ENCODE data around the gene NFATC1. TPM values are rescaled to one million over a fixed set of nuclear protein-coding genes. Genes with fewer than 3 reads are reported as not detected.

NFATC1 gene
- total RNA-seq, 2 experiments from 2014 or later, result 26.5 to 28.1 TPM

DNA sequence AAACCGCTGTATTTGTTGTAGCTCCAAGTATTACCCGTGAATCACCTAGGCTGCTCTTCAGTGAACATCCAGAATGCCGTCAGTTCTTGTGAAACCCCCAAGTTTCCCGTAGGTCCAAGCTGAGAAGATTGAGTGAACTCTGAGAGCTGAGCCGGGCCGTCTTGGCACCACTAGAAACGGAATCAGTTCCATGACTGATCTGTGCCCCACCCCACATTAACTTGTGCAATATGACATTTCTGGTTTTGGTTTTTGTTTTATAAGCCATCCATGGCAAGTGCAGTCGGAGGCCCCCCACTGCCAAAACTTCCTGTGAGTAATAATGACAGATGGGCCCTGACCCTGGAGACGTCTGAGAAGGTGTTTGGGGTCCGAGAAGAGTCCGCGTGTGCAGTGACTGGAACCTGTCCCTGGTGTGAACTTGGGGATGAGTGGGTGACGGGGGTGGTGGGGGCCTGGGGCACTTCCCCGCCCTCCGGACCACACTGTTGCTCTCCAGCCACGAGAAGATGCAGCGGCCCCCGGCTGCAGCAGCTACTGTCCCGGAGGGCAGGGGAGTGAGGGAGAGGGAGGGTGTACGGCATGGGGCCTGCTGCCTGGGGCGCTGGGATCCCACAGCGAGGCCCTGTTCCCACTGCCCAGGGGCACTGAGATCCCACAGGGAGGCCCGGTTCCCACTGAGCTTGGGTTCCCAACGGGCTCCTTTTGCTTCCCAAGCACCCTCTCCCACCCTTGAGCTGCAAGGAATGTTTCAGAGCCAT is 26.5 kb downstream of the NFATC1 start:
- H3K9me3 Mint-ChIP-seq (ENCODE audit: insufficient read depth), result no peaks in the 10 kb centered on the region
- CTCF ChIA-PET, result interaction anchor here (1.4 kb wide), 1 partner anchor 106 kb away, joined by 4 read pairs; no protein-coding TSS in a partner anchor
- no peak overlapping the region for H3K27ac Mint-ChIP-seq
- ATAC-seq, result no peak
- peaks cover 7% of the 10 kb centered on the region for H3K4me1 Mint-ChIP-seq (ENCODE audit: low read depth)
- no peaks in the 10 kb centered on the region for H3K27me3 Mint-ChIP-seq (ENCODE audit: low read depth)
- H3K36me3 Mint-ChIP-seq (ENCODE audit: low read depth), result peaks cover 10% of the 10 kb centered on the region
- POLR2A ChIA-PET, result no interaction called here
- no peak for DNase-seq
- H3K4me3 Mint-ChIP-seq, result no peak overlapping the region

GRCh38 chr18:79422783-79423165 is 27.0 kb downstream of the NFATC1 start:
- Mint-ChIP-seq H3K27ac (no peak overlapping the region), H3K9me3 (ENCODE audit: insufficient read depth) (no peaks in the 10 kb centered on the region), H3K4me1 (ENCODE audit: low read depth) (peaks cover 7% of the 10 kb centered on the region), H3K27me3 (ENCODE audit: low read depth) (no peaks in the 10 kb centered on the region), H3K4me3 (no peak overlapping the region), H3K36me3 (ENCODE audit: low read depth) (peaks cover 10% of the 10 kb centered on the region)
- DNase-seq (no peak), ATAC-seq (no peak)
- ChIA-PET POLR2A (no interaction called here), CTCF (interaction anchor here (1.4 kb wide), 1 partner anchor 105 kb away, joined by 4 read pairs; no protein-coding TSS in a partner anchor)

DNA sequence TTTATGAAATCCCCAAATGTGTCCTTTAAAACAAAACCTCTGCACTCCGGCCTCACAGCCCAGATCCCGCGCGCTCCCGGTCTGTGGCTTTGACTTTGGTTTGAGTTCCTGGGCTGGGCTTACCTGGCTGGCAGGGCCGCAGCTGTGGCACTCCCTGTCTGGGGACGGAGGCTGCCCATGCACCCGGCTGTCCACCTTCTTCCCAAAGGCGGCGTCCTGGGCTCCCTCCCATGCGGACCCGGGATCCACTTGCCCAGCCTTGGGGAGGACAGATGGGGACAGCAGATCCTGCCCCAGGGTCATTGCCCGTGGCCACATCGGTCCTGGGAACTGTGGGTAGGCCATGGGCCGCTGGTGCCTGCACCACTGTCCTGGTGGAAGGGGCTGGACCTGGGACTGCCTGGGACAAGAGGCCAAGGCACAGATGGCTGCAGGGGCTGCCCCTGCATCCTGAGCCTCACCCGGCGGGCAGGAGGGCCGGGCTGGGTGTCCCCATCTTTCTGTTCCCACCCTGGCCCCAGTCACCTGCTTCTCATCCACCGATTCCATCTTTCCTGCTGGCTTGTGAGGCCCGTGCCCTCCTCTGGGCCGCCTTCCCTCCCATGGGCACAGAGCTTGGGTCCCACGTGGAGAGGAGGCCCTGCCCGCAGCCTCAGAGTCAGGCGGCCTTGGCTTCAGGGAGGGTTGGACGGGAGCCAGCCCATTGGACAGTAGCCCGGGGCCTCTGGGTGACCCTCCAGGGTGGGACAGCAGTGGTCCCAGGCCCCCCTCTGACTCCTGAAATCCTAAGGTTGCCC is 27.7 kb downstream of the NFATC1 start:
- no peak overlapping the region for H3K27ac Mint-ChIP-seq
- peaks cover 7% of the 10 kb centered on the region for H3K4me1 Mint-ChIP-seq (ENCODE audit: low read depth)
- H3K27me3 Mint-ChIP-seq (ENCODE audit: low read depth), result no peaks in the 10 kb centered on the region
- peaks cover 10% of the 10 kb centered on the region for H3K36me3 Mint-ChIP-seq (ENCODE audit: low read depth)
- DNase-seq (no peak), ATAC-seq (no peak)
- H3K9me3 Mint-ChIP-seq (ENCODE audit: insufficient read depth), result no peaks in the 10 kb centered on the region
- ChIA-PET CTCF (no interaction called here), POLR2A (no interaction called here)
- no peak overlapping the region for H3K4me3 Mint-ChIP-seq

DNA sequence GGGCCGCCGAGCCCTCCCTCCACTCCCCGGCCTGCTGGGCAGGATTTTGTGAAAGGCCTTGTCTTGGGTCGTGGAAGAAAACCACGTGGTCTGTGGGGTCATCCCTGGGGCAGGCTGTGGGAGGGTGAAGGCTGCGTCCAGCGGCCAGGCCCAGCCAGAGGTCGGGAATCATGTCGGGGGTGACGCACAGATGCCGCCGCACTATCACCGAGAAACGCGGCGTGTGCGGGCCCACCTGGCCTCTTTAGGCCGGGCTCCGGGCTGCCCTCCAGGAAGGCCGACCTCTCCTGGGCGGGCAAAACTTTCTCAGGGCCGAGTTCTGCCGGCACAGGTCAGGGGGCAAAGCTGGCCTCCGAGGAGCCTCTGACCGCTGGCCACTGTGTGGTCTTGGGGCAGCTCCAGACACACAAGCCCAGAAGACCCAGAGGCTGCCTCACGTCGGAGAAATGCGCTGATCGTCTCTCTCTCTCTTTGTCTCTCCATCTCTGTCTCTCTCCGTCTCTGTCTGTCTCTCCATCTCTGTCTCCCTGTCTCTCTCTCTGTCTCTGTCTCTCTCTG is 28.4 kb downstream of the NFATC1 start:
- ChIA-PET POLR2A (no interaction called here), CTCF (no interaction called here)
- no peaks in the 10 kb centered on the region for H3K27me3 Mint-ChIP-seq (ENCODE audit: low read depth)
- no peak overlapping the region for H3K4me3 Mint-ChIP-seq
- ATAC-seq (no peak), DNase-seq (no peak)
- peak overlapping the region; percentile 48 for H3K27ac Mint-ChIP-seq
- H3K36me3 Mint-ChIP-seq (ENCODE audit: low read depth), result peaks cover 10% of the 10 kb centered on the region
- H3K4me1 Mint-ChIP-seq (ENCODE audit: low read depth), result peaks cover 7% of the 10 kb centered on the region
- H3K9me3 Mint-ChIP-seq (ENCODE audit: insufficient read depth), result no peaks in the 10 kb centered on the region

DNA sequence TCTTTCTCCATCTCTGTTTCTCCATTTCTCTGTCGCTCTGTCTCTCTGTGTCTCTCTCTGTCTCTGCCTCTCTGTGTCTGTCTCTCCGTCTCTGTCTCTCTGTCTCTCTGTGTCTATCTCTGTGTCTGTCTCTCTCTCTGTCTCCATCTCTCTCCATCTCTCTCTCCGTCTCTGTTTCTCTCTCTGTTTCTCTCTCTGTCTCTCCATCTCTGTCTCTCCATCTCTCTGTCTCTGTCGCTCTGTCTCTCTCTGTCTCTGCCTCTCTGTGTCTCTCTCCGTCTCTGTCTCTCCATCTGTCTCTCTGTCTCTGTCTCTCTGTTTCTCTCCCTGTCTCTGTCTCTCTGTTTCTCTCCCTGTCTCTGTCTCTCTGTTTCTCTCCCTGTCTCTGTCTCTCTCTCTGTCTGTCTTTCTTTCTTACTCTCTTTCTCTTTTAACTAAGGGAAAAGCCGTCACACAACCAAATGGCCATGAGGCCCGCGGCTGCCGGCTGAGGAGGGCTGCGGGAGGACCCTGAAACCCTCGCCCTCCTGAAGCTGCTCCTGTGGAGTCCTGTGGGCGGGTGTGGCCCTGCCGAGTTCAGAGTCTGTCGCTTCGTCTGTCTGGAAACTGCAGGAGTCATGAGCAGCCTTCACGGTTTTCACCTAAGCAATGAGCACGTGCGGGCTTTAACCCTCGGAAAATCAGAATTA is 29.3 kb downstream of the NFATC1 start:
- peaks cover 7% of the 10 kb centered on the region for H3K4me1 Mint-ChIP-seq (ENCODE audit: low read depth)
- H3K9me3 Mint-ChIP-seq (ENCODE audit: insufficient read depth), result no peaks in the 10 kb centered on the region
- ATAC-seq (no peak), DNase-seq (no peak)
- ChIA-PET POLR2A (interaction anchor here (1.1 kb wide), 1 partner anchor 19 kb away, joined by 4 read pairs; no protein-coding TSS in a partner anchor), CTCF (no interaction called here)
- peaks cover 5% of the 10 kb centered on the region for H3K36me3 Mint-ChIP-seq (ENCODE audit: low read depth)
- peak overlapping the region; percentile 22 for H3K27ac Mint-ChIP-seq
- H3K4me3 Mint-ChIP-seq, result no peak overlapping the region
- no peaks in the 10 kb centered on the region for H3K27me3 Mint-ChIP-seq (ENCODE audit: low read depth)

- Mint-ChIP-seq H3K36me3 (ENCODE audit: low read depth) (peaks cover 5% of the 10 kb centered on the region), H3K27ac (no peak overlapping the region), H3K4me1 (ENCODE audit: low read depth) (peaks cover 7% of the 10 kb centered on the region), H3K4me3 (no peak overlapping the region), H3K9me3 (ENCODE audit: insufficient read depth) (no peaks in the 10 kb centered on the region), H3K27me3 (ENCODE audit: low read depth) (no peaks in the 10 kb centered on the region)
- DNase-seq, result no peak
- ChIA-PET POLR2A (interaction anchor here (1.1 kb wide), 1 partner anchor 20 kb away, joined by 4 read pairs; no protein-coding TSS in a partner anchor), CTCF (no interaction called here)
- no peak for ATAC-seq
Measured at GRCh38 chr18:79425569-79425886, 29.8 kb downstream of the NFATC1 start.

GRCh38 chr18:79426376-79427300 is 30.9 kb downstream of the NFATC1 start:
- Mint-ChIP-seq H3K9me3 (ENCODE audit: insufficient read depth) (no peaks in the 10 kb centered on the region), H3K27ac (no peak overlapping the region), H3K27me3 (ENCODE audit: low read depth) (no peaks in the 10 kb centered on the region), H3K4me1 (ENCODE audit: low read depth) (peaks cover 7% of the 10 kb centered on the region), H3K36me3 (ENCODE audit: low read depth) (peaks cover 5% of the 10 kb centered on the region), H3K4me3 (no peak overlapping the region)
- DNase-seq, result no peak
- ChIA-PET POLR2A (interaction anchor here (0.7 kb wide), 1 partner anchor 50 kb away, joined by 3 read pairs; no protein-coding TSS in a partner anchor), CTCF (no interaction called here)
- ATAC-seq, result no peak

DNA sequence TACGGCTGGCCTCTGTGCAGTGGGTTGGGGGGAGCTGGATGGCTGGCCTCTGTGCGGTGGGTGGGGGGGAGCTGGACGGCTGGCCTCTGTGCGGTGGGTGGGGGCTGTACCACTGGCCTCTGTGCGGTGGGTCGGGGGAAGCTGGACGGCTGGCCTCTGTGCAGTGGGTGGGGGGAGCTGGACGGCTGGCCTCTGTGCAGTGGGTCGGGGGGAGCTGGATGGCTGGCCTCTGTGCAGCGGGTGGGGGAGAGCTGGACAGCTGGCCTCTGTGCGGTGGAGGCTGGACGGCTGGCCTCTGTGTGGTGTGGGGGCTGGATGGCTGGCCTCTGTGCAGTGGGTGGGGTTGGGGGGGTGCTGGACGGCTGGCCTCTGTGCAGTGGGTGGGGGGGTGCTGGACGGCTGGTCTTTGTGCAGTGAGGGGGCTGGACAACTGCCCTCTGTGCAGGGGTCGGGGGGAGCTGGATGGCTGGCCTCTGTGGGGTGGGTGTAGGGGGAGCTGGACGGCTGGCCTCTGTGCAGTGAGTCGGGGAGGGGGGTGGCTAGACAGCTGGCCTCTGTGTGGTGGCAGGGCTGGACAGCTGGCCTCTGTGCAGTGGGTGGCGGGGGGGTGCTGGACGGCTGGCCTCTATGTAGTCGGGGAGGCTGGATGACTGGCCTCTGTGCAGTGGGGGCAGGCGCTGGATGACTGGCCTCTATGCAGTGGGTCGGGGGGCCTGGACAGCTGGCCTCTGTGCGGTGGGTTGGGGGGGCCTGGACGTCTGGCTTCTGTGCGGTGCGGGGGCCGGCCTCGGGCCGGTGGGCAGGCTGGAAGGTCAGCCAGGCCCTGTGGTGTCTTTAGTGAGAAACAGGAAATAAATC is 31.9 kb downstream of the NFATC1 start:
- H3K4me1 Mint-ChIP-seq (ENCODE audit: low read depth), result peaks cover 7% of the 10 kb centered on the region
- CTCF ChIA-PET, result no interaction called here

DNA sequence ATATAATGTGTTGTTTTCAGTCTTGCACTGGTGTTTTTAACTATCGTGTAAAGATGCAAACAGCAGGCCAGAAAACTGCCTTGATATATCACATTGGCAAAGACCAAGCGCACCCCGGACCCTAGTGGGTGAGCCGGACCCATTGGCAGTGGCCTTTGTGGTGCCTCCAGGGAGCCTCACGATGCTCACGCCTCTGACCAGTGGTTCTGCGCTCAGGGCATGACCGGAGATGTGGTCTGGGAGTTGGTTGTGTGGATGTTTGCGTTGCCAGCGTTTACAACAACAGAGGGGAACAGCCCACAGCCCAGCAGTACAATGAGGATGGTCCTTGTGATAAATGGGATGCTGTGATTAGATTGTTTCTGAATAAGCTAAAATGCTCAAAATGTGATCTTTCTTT is 32.6 kb downstream of the NFATC1 start:
- Mint-ChIP-seq H3K27me3 (ENCODE audit: low read depth) (no peaks in the 10 kb centered on the region), H3K36me3 (ENCODE audit: low read depth) (peaks cover 2% of the 10 kb centered on the region), H3K27ac (no peak overlapping the region), H3K4me3 (no peak overlapping the region), H3K9me3 (ENCODE audit: insufficient read depth) (no peaks in the 10 kb centered on the region), H3K4me1 (ENCODE audit: low read depth) (peaks cover 7% of the 10 kb centered on the region)
- ATAC-seq, result no peak
- DNase-seq, result no peak
- POLR2A ChIA-PET, result no interaction called here
- CTCF ChIA-PET, result no interaction called here

More for the DNA sequence above, 31.9 kb downstream of the NFATC1 start:
- POLR2A ChIA-PET, result no interaction called here
- ATAC-seq (no peak), DNase-seq (no peak)
- Mint-ChIP-seq H3K36me3 (ENCODE audit: low read depth) (peaks cover 2% of the 10 kb centered on the region), H3K27me3 (ENCODE audit: low read depth) (no peaks in the 10 kb centered on the region), H3K27ac (no peak overlapping the region), H3K9me3 (ENCODE audit: insufficient read depth) (no peaks in the 10 kb centered on the region), H3K4me3 (no peak overlapping the region)

DNA sequence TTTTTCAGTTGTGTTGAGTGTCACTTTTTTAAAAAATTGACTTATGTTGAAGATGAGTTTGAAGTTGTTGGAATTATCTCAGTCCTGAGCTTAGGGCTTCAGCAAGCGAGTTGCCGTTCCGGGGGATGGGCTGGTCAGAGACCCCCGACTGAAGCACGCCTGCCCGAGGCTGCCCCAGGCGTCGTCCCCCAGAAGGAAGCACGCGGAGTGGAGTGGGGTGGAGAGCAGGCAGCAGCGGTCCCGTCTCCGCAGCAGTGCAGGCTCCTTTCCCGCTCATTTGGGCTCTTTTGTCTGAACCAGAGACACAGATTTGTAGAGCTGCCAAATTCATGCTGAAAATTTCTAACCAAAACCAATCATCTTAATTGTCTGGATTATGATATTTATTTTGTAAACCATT is 33.7 kb downstream of the NFATC1 start:
- H3K4me3 Mint-ChIP-seq, result no peak overlapping the region
- H3K27me3 Mint-ChIP-seq (ENCODE audit: low read depth), result no peaks in the 10 kb centered on the region
- CTCF ChIA-PET, result no interaction called here
- peaks cover 7% of the 10 kb centered on the region for H3K4me1 Mint-ChIP-seq (ENCODE audit: low read depth)
- no peak for DNase-seq
- no peak for ATAC-seq
- H3K9me3 Mint-ChIP-seq (ENCODE audit: insufficient read depth), result no peaks in the 10 kb centered on the region
- POLR2A ChIA-PET, result no interaction called here
- no peak overlapping the region for H3K27ac Mint-ChIP-seq
- H3K36me3 Mint-ChIP-seq (ENCODE audit: low read depth), result peaks cover 2% of the 10 kb centered on the region

Measured in activated CD8-positive, alpha-beta T cell treated with anti-CD3 and anti-CD28 coated beads, Interleukin-2, amount 10 ng/mL, durations not matched to agents 7 days and 5 days (primary cell).